GM12872 (cell line): ENCODE data around the gene TTN.

Source experiments
- TF ChIP-seq, protein P1 (sequence below): IDR thresholded peaks from 3 replicates; pipeline ENCODE4 v1.5.1; 2011; ENCODE audit warnings: low read depth, mild to moderate bottlenecking, low read length, moderate library complexity; ENCODE audit not compliant: insufficient read depth

TTN gene

DNA sequence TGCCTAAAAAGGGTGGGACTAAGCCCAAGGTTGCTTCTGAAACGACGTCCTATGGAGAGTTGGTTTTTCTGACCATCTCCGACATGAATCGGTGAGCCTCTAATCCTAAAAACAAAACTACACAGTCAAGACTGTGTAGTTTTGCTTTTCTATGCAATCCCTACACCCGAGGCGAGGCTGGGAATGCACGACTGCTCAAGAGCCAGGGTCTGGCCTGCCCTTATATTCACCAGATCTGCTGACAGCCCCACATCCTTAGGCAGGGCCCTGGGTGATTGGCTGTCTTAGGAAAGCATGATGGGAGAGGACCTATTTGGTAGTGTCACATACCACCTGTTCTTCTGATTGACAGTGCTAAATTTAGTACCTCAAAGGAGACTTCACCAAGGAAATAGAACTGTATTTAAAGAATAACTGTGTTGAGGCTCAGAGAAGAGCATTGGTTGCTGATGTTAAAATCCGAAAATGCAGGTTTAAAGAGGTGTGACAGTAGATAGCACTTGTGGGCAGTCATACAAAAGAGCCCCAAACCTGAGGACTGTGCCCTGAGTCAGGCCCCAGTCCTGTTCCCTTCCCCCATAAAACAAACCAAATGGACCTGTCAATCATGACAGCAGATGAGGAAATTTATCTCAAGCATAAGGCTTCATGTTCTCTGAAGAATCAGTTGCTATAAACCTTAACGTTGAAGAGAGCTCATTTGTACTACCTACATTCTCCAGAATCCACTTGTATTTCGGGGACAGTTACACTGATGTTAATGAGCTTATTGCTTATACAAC lies at the start of gene TTN:
TSS of gene TTN (minus strand) at position 197 of the 782 bp plus-strand sequence. CDS start 2,781 bp downstream, outside the sequence.
- TF ChIP-seq, protein P1, sequence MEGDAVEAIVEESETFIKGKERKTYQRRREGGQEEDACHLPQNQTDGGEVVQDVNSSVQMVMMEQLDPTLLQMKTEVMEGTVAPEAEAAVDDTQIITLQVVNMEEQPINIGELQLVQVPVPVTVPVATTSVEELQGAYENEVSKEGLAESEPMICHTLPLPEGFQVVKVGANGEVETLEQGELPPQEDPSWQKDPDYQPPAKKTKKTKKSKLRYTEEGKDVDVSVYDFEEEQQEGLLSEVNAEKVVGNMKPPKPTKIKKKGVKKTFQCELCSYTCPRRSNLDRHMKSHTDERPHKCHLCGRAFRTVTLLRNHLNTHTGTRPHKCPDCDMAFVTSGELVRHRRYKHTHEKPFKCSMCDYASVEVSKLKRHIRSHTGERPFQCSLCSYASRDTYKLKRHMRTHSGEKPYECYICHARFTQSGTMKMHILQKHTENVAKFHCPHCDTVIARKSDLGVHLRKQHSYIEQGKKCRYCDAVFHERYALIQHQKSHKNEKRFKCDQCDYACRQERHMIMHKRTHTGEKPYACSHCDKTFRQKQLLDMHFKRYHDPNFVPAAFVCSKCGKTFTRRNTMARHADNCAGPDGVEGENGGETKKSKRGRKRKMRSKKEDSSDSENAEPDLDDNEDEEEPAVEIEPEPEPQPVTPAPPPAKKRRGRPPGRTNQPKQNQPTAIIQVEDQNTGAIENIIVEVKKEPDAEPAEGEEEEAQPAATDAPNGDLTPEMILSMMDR, result no peak

- TF ChIP-seq, protein P1, result no peak
Measured at GRCh38 chr2:178855151-178855550, 47.9 kb upstream of the TTN start.

GRCh38 chr2:178848335-178848734 lies 41.1 kb upstream of the TTN start:
- TF ChIP-seq, protein P1, result no peak

DNA sequence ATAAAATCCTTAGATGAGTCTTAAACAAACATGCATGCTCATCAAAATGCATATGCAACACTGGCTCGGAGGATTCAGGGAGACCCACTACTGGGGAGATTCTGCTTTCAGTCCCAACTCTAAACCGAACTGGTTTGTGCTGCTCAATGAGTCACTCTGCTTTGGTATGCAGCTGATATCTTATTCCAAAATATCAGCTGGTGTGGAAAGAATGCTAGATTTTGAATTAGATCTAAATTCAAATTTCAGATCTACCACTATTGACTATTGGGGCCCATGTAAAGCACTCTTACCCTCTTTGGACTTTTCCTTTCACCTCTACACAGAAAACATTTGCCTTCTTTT lies 39.2 kb upstream of the TTN start:
- TF ChIP-seq, protein P1, result no peak

- TF ChIP-seq, protein P1, result no peak
Measured at GRCh38 chr2:178845566-178846457, 38.6 kb upstream of the TTN start.

DNA sequence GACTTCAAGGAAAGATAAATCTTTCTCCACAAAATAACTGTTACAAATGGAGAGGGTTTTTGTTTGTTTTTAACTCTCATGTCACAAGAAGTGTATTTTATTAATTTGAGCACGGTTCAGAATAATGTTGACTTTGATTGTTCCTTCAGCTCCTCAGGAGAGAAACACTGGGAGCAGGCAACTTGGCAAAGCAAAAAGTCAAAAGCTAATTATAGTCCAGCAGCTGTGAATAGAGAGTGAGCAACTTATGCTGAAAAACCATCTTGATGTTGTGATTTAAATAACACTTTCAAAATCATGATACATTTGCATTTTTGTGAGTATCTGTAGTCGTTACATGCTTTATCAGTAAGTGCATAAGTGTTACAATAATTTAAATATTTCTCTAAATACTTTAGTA lies 37.5 kb upstream of the TTN start:
- TF ChIP-seq, protein P1, result no peak

DNA sequence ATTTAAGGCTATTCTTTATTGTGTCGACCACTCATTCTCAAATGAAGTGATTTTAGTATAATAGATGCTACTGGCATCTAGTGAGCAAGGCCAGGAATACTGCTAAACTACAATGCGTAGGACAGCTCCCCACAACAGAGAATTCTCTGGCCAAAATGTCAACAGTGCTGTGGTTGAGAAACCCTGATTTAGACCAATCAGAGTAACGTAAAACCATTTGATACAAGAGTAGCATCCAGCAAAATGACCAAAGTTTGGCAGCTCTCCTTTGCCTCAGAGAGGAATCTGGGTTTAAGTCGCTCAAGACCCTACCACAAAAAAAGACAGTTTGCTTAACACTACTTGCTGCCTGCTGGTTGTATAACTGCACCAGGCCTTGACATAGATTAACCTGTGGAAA lies 37.0 kb upstream of the TTN start:
- TF ChIP-seq, protein P1, result no peak
